Measurements from ENCODE around the gene C20orf204. TPM values are rescaled to one million over a fixed set of nuclear protein-coding genes. Genes with fewer than 3 reads are reported as not detected.

The C20orf204 gene
- total and polyA plus RNA-seq, 3 experiments from 2014 or later: 0.40 to 2.7 (median 2.4) TPM

- Histone ChIP-seq H3K9me3 (ENCODE audit: low read length) (no peaks in the 10 kb centered on the region), H3K4me3 (ENCODE audit: low read length) (no peak overlapping the region), H3K36me3 (ENCODE audit: insufficient read depth, low read length) (no peaks in the 10 kb centered on the region), H3K27ac (ENCODE audit: low read depth, low read length) (no peak overlapping the region), H3K4me1 (ENCODE audit: insufficient read depth, low read length) (peaks cover 36% of the 10 kb centered on the region), H3K27me3 (ENCODE audit: insufficient read depth, low read length, poor library complexity, severe bottlenecking) (no peaks in the 10 kb centered on the region)
- H3K27ac Mint-ChIP-seq: no peak overlapping the region
- peaks cover 14 to 30% (median 17%) of the 10 kb centered on the region in 3 donors for H3K4me1 Mint-ChIP-seq
- no peaks in the 10 kb centered on the region for H3K27me3 Mint-ChIP-seq
- peaks cover 0 to 24% (median 0%) of the 10 kb centered on the region in 3 donors for H3K36me3 Mint-ChIP-seq
- no peak overlapping the region for H3K4me3 Mint-ChIP-seq
- DNase-seq: no peak
- no peaks in the 10 kb centered on the region for H3K9me3 Mint-ChIP-seq
- ChIA-PET POLR2A (interaction anchor here (1.2 kb wide), 1 partner anchor 10 kb away, joined by 6 read pairs; the partner anchor contains the start of genes OPRL1 and RGS19), CTCF (interaction anchor here (0.7 to 2.2 kb wide), 4 partner anchors 8 to 10 kb away, joined by 3 to 7 read pairs (median 3); partner anchors contain the start of gene RGS19)
Measured at GRCh38 chr20:64069614-64070243, 33.7 kb downstream of the C20orf204 start.

DNA sequence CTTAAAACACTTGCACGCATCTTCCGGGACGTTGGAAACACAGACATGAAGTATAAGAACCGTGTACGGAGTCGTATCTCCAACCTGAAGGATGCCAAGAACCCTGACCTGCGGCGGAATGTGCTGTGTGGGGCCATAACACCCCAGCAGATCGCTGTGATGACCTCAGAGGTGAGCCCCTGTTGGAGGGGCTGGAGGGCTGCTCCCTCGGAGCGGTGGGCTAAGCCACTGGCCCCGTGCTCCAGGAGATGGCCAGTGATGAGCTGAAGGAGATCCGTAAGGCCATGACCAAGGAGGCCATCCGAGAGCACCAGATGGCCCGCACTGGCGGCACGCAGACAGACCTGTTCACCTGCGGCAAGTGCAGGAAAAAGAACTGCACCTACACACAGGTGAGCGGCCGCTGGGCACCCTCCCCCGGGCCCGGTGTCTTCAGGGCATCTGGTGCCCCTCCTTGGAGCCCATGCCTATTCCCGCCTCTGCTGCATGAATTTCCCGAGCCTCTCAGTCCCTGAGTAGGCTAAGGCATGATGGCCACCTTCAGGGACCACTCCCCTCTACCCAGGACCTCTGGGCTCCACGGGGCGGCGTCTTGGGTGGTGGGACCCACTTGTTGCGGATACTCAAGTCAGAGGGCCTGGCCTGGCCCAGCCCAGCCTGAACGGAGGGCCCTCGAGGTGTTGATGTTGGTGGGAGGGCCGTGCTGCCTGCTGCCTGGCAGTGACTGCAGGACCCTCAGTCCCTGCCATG is 34.4 kb downstream of the C20orf204 start:
- H3K27ac ChIP-seq (ENCODE audit: low read depth, low read length): no peak overlapping the region
- H3K4me1 ChIP-seq (ENCODE audit: insufficient read depth, low read length): peaks cover 31% of the 10 kb centered on the region
- Mint-ChIP-seq H3K36me3 (peaks cover 0 to 28% (median 0%) of the 10 kb centered on the region in 3 donors), H3K4me1 (peaks cover 10 to 24% (median 13%) of the 10 kb centered on the region in 3 donors), H3K4me3 (no peak overlapping the region), H3K9me3 (no peaks in the 10 kb centered on the region), H3K27me3 (no peaks in the 10 kb centered on the region), H3K27ac (peak overlapping the region in 2 of 8 donors; percentile 11 to 37)
- CTCF ChIA-PET: interaction anchor here (2.2 kb wide), 1 partner anchor 8 kb away, joined by 7 read pairs; no protein-coding TSS in a partner anchor
- H3K27me3 ChIP-seq (ENCODE audit: insufficient read depth, low read length, poor library complexity, severe bottlenecking): no peaks in the 10 kb centered on the region
- peaks cover 4% of the 10 kb centered on the region for H3K36me3 ChIP-seq (ENCODE audit: insufficient read depth, low read length)
- no peak overlapping the region for H3K4me3 ChIP-seq (ENCODE audit: low read length)
- no peak for DNase-seq
- H3K9me3 ChIP-seq (ENCODE audit: low read length): no peaks in the 10 kb centered on the region
- POLR2A ChIA-PET: interaction anchor here (1.2 kb wide), 1 partner anchor 9 kb away, joined by 6 read pairs; the partner anchor contains the start of genes OPRL1 and RGS19

DNA sequence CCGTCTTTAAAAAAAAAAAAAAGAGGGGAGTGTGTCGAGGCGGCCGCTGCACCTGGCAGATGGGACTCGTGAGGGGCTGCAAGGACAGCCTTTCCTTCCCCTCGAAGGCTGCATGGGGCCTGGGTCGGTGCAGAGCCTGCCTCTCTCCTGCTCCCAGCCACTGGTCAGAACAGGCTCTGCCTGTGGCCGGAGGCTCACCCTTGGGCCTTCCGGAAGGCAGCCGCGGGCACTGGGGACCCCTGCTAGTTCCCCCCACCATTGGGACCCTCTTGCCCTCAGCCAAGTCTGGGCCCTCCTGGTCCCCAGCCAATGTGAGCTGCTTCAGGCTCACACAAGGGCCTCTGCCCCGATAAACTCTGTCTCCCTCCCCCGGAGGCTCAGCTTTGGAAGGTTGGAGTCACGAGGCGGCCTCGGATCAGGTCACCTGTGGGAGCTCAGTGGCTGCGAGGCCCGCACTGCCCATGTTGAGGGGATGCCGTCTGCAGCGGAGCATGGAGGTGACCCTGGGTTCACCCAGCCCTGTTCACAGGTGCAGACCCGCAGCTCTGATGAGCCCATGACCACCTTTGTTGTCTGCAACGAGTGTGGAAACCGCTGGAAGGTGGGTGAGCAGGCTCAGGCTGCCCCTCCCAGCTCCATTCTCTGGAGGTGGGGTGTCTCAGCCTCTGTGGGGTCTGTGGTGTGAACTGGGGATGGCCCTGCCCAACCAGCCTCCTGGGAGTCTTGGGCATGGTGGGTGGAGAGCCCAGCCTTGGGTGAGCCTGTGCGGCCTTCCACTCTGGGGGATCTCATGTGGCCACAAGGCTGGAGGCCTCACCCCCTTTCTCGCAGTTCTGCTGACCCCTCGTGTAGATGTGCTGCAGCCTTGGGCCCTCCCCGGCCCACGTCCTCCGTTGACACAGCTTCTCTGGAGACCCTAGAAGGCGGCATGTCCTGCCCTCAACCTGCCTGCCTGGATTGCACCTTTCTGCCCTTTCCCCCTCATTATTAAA is 35.7 kb downstream of the C20orf204 start:
- Histone ChIP-seq H3K27ac (ENCODE audit: low read depth, low read length) (no peak overlapping the region), H3K9me3 (ENCODE audit: low read length) (no peaks in the 10 kb centered on the region), H3K27me3 (ENCODE audit: insufficient read depth, low read length, poor library complexity, severe bottlenecking) (no peaks in the 10 kb centered on the region), H3K4me3 (ENCODE audit: low read length) (no peak overlapping the region), H3K36me3 (ENCODE audit: insufficient read depth, low read length) (peaks cover 7% of the 10 kb centered on the region), H3K4me1 (ENCODE audit: insufficient read depth, low read length) (peaks cover 24% of the 10 kb centered on the region)
- peaks cover 0 to 20% (median 3%) of the 10 kb centered on the region in 3 donors for H3K4me1 Mint-ChIP-seq
- H3K4me3 Mint-ChIP-seq: no peak overlapping the region
- peak overlapping the region in 2 of 8 donors; percentile 60 to 74 for H3K27ac Mint-ChIP-seq
- peaks cover 0 to 35% (median 0%) of the 10 kb centered on the region in 3 donors for H3K36me3 Mint-ChIP-seq
- H3K9me3 Mint-ChIP-seq: no peaks in the 10 kb centered on the region
- POLR2A ChIA-PET: interaction anchor here (0.7 kb wide), 1 partner anchor 79 kb away, joined by 4 read pairs; no protein-coding TSS in a partner anchor
- DNase-seq: no peak
- no peaks in the 10 kb centered on the region for H3K27me3 Mint-ChIP-seq
- CTCF ChIA-PET: interaction anchor here (0.9 to 1.8 kb wide), 3 partner anchors 9 to 354 kb away, joined by 3 to 4 read pairs (median 3); no protein-coding TSS in a partner anchor

DNA sequence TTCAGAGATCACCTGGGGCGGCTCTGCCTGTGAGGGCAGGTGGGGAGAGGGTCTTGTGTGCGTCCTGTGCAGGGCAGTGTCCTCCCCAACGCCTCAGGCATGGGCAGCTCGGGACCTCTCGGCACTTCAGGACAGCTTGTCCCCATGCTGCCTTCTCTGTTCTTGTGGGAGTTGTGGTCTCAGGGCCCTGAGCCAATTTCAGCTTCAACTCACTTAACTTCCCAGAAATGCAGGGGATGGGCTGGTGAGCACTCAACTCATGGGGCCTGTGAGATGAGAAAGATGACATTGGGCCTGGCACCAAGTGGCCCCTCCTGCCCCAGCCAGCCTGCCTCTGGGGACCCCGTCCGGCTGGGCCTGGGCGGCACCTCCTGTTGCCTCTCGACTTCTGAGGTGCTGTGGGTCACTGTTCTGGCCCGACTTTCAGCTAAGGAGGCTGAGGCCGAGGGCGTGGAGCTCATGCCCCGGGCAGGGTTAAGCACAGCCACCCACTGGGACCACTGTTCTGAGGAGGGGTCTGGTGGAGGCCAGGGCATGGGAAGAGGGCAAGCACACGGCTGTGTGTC is 36.6 kb downstream of the C20orf204 start:
- Mint-ChIP-seq H3K27ac (peak overlapping the region in 2 of 8 donors; percentile 60 to 74), H3K36me3 (peaks cover 0 to 35% (median 0%) of the 10 kb centered on the region in 3 donors), H3K4me3 (no peak overlapping the region), H3K9me3 (no peaks in the 10 kb centered on the region), H3K27me3 (no peaks in the 10 kb centered on the region), H3K4me1 (peaks cover under 1 to 18% (median under 1%) of the 10 kb centered on the region in 3 donors)
- no peak overlapping the region for H3K27ac ChIP-seq (ENCODE audit: low read depth, low read length)
- no peak for DNase-seq
- no peak overlapping the region for H3K4me3 ChIP-seq (ENCODE audit: low read length)
- H3K4me1 ChIP-seq (ENCODE audit: insufficient read depth, low read length): peaks cover 24% of the 10 kb centered on the region
- POLR2A ChIA-PET: no interaction called here
- H3K27me3 ChIP-seq (ENCODE audit: insufficient read depth, low read length, poor library complexity, severe bottlenecking): no peaks in the 10 kb centered on the region
- CTCF ChIA-PET: interaction anchor here (1.4 to 1.8 kb wide), 2 partner anchors 10 to 15 kb away, joined by 3 to 4 read pairs; no protein-coding TSS in a partner anchor
- H3K36me3 ChIP-seq (ENCODE audit: insufficient read depth, low read length): peaks cover 7% of the 10 kb centered on the region
- H3K9me3 ChIP-seq (ENCODE audit: low read length): no peaks in the 10 kb centered on the region

- no peaks in the 10 kb centered on the region for H3K27me3 Mint-ChIP-seq
- H3K9me3 Mint-ChIP-seq: no peaks in the 10 kb centered on the region
- Histone ChIP-seq H3K27ac (ENCODE audit: low read depth, low read length) (no peak overlapping the region), H3K4me3 (ENCODE audit: low read length) (no peak overlapping the region), H3K36me3 (ENCODE audit: insufficient read depth, low read length) (peaks cover 7% of the 10 kb centered on the region), H3K27me3 (ENCODE audit: insufficient read depth, low read length, poor library complexity, severe bottlenecking) (no peaks in the 10 kb centered on the region), H3K4me1 (ENCODE audit: insufficient read depth, low read length) (peaks cover 30% of the 10 kb centered on the region), H3K9me3 (ENCODE audit: low read length) (no peaks in the 10 kb centered on the region)
- peaks cover 4 to 22% (median 5%) of the 10 kb centered on the region in 3 donors for H3K4me1 Mint-ChIP-seq
- ChIA-PET CTCF (interaction anchor here (0.9 kb wide), 1 partner anchor 34 kb away, joined by 3 read pairs; no protein-coding TSS in a partner anchor), POLR2A (no interaction called here)
- peaks cover 0 to 37% (median 0%) of the 10 kb centered on the region in 3 donors for H3K36me3 Mint-ChIP-seq
- no peak for DNase-seq
- peak overlapping the region in 2 of 8 donors; percentile 54 to 60 for H3K27ac Mint-ChIP-seq
- H3K4me3 Mint-ChIP-seq: no peak overlapping the region
Measured at GRCh38 chr20:64073476-64074183, 37.6 kb downstream of the C20orf204 start.

DNA sequence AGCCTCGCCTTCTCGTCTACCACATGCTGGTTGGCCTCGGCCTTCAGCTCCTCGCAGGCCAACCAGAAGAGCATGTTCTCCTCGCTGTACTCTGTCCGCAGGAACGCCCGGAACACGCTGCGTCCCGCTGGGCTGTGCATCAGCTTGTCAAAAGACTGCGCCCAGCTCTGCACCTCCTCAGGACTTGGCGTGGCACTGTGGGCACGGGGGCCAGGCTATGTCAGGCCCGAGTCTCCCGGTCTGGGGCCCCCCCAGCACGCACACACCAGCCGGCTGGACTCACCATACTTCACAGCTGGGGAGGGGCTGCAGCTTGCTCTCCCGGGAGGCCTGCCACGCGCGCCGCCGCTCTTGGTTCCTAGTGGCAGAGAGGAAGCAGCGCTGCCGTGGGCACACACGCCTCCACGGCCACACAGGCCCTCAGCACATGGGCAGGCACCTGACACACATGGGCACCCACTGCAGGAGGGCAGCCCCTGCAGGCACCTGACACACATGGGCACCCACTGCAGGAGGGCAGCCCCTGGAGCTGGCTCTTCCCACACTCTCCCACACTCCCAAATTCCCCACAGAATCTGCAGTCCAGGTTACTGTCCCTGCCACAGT is 38.3 kb downstream of the C20orf204 start:
- H3K27ac Mint-ChIP-seq: peak overlapping the region in 1 of 8 donors; percentile 33
- CTCF ChIA-PET: interaction anchor here (0.9 kb wide), 1 partner anchor 35 kb away, joined by 3 read pairs; no protein-coding TSS in a partner anchor
- POLR2A ChIA-PET: no interaction called here

More for the DNA sequence above, 38.3 kb downstream of the C20orf204 start:
- Mint-ChIP-seq H3K4me3 (no peak overlapping the region), H3K36me3 (peaks cover 0 to 37% (median 0%) of the 10 kb centered on the region in 3 donors), H3K4me1 (peaks cover 4 to 28% (median 5%) of the 10 kb centered on the region in 3 donors), H3K27me3 (no peaks in the 10 kb centered on the region), H3K9me3 (no peaks in the 10 kb centered on the region)
- Histone ChIP-seq H3K9me3 (ENCODE audit: low read length) (no peaks in the 10 kb centered on the region), H3K36me3 (ENCODE audit: insufficient read depth, low read length) (peaks cover 7% of the 10 kb centered on the region), H3K4me1 (ENCODE audit: insufficient read depth, low read length) (peaks cover 29% of the 10 kb centered on the region), H3K4me3 (ENCODE audit: low read length) (no peak overlapping the region), H3K27ac (ENCODE audit: low read depth, low read length) (no peak overlapping the region), H3K27me3 (ENCODE audit: insufficient read depth, low read length, poor library complexity, severe bottlenecking) (no peaks in the 10 kb centered on the region)
- no peak for DNase-seq

All from CD8-positive, alpha-beta memory T cell (primary cell).